Ovary (tissue), 3 donors: ENCODE data around the gene FOXP1.

Experiments used
- CTCF ChIP-seq, 3 donors: fragments of 450-650 bp in 2 of 3; fragments of 200-600 bp in 1 of 3; IDR thresholded peaks; one replicate each; pipeline versions ENCODE4 v1.5.1 to v1.8.0; 2016 to 2022; ENCODE audit warnings: antibody characterized with exemption in 3 of 3, mild to moderate bottlenecking in 1 of 3
- EP300 ChIP-seq: sonication (generic); formaldehyde crosslinking; IDR thresholded peaks from one replicate; pipeline ENCODE4 v1.6.1; 2017; ENCODE audit warnings: antibody characterized with exemption
- POLR2A ChIP-seq: fragments of 450-650 bp; IDR thresholded peaks from one replicate; pipeline ENCODE4 v1.6.1; 2017; ENCODE audit warnings: antibody characterized with exemption, mild to moderate bottlenecking, moderate library complexity
- donor health status: DM: no; HTN: no; CAD: no.

- TF ChIP-seq EP300 (no peak), CTCF (IDR thresholded peaks at IDR 0.05) (no peak), POLR2A (no peak)
Observed at GRCh38 chr3:71441925-71442651, 141.4 kb downstream of the FOXP1 start.
